SK-N-SH (cell line): ENCODE measurements around the gene CPB1. TPM values are rescaled to one million over a fixed set of nuclear protein-coding genes. Genes with fewer than 3 reads are reported as not detected.

ENCODE experiments used
- CTCF ChIA-PET: fragments of 300-600, 350-600 bp; formaldehyde crosslinking; extraction: SDS; loops from one replicate; lab custom pipeline; 2021; lab: Yijun Ruan, JAX
- POLR2A ChIA-PET: fragments of 350-600 bp; sonication (Branson Sonifier 250); formaldehyde crosslinking; extraction: SDS; loops from one replicate; lab custom pipeline; 2020; ENCODE audit warnings: antibody characterized with exemption, inconsistent platforms; lab: Yijun Ruan, JAX
- DNase-seq: peaks from one replicate; pipeline ENCODE4 v3.0.0; 2012
- H2AFZ ChIP-seq: fragments of 200-600 bp; sonication (generic); 2 replicates; pipeline ENCODE4 v1.8.1; 2016; ENCODE audit warnings: antibody characterized with exemption, mild to moderate bottlenecking, low read depth
- H3F3A ChIP-seq: fragments of 200-600 bp; sonication (generic); replicated peaks from 2 replicates; pipeline ENCODE3; 2016; ENCODE audit warnings: antibody characterized with exemption, mild to moderate bottlenecking; ENCODE audit not compliant: insufficient read depth
- H3K27ac ChIP-seq, 2 experiments: fragments of 200-500 bp in 1 of 2; fragments of 200-600 bp in 1 of 2; sonication (Bioruptor generic) in 1 of 2; sonication (generic), shearing (Covaris generic) in 1 of 2; 2 replicates each; pipeline versions ENCODE4 v1.5.1 to v1.6.1; 2014 to 2016; ENCODE audit warnings: low read depth in 2 of 2, inconsistent platforms in 1 of 2, low read length in 1 of 2, mild to moderate bottlenecking in 1 of 2, mixed read lengths in 1 of 2
- H3K27me3 ChIP-seq: fragments of 200-600 bp; sonication (generic), shearing (Covaris generic); 2 replicates; pipeline ENCODE4 v1.6.1; 2016; ENCODE audit warnings: mixed run types; ENCODE audit not compliant: insufficient read depth
- H3K36me3 ChIP-seq, 2 experiments: fragments of 200-500 bp in 1 of 2; fragments of 200-600 bp in 1 of 2; sonication (Bioruptor generic) in 1 of 2; sonication (generic) in 1 of 2; replicated peaks in 1 of 2; 2 replicates each; pipeline versions ENCODE3 to v1.5.1; 2014 to 2016; ENCODE audit warnings: low read length in 1 of 2, mild to moderate bottlenecking in 1 of 2; ENCODE audit not compliant: insufficient read depth in 2 of 2, control insufficient read depth in 1 of 2
- H3K4me1 ChIP-seq, 2 experiments: fragments of 200-500 bp in 1 of 2; fragments of 200-600 bp in 1 of 2; sonication (Bioruptor generic) in 1 of 2; sonication (generic), shearing (Covaris generic) in 1 of 2; 2 replicates each; pipeline versions ENCODE4 v1.5.1 to v1.6.1; 2014 to 2016; ENCODE audit warnings: low read depth in 1 of 2, low read length in 1 of 2, mixed run types in 1 of 2; ENCODE audit not compliant: insufficient read depth in 2 of 2, control insufficient read depth in 1 of 2
- H3K4me2 ChIP-seq: fragments of 200-600 bp; sonication (generic), shearing (Covaris generic); 2 replicates; pipeline ENCODE4 v1.6.1; 2017; ENCODE audit warnings: mixed run types
- H3K4me3 ChIP-seq, 2 experiments: fragments of 200-500 bp in 1 of 2; fragments of 200-600 bp in 1 of 2; sonication (Bioruptor generic) in 1 of 2; sonication (generic), shearing (Covaris generic) in 1 of 2; 2 replicates each; pipeline versions ENCODE4 v1.5.1 to v1.8.1; 2014 to 2016; ENCODE audit warnings: low read depth in 2 of 2, inconsistent platforms in 1 of 2, low read length in 1 of 2, mild to moderate bottlenecking in 1 of 2, mixed read lengths in 1 of 2, moderate library complexity in 1 of 2
- H3K79me2 ChIP-seq: fragments of 200-600 bp; sonication (generic); 2 replicates; pipeline ENCODE4 v1.8.1; 2017; ENCODE audit warnings: mild to moderate bottlenecking; ENCODE audit not compliant: insufficient read depth
- H3K9ac ChIP-seq: fragments of 200-600 bp; sonication (generic); 2 replicates; pipeline ENCODE4 v1.6.1; 2017; ENCODE audit warnings: mixed run types
- H3K9me2 ChIP-seq: fragments of 200-600 bp; sonication (generic); 2 replicates; pipeline ENCODE4 v1.6.1; 2017; ENCODE audit warnings: mixed run types
- H3K9me3 ChIP-seq: fragments of 200-600 bp; sonication (generic); 2 replicates; pipeline ENCODE4 v1.6.1; 2017; ENCODE audit warnings: mixed run types, mild to moderate bottlenecking, moderate library complexity
- H4K20me1 ChIP-seq: fragments of 200-600 bp; sonication (generic); 2 replicates; pipeline ENCODE4 v1.6.1; 2017; ENCODE audit warnings: mild to moderate bottlenecking, mixed run types; ENCODE audit not compliant: insufficient read depth
- CHD2 ChIP-seq: fragments of 150-350 bp; IDR thresholded peaks from 2 replicates; pipeline ENCODE4 v1.6.1; 2018; ENCODE audit warnings: low read length; ENCODE audit not compliant: partially characterized antibody
- JUND ChIP-seq: IDR thresholded peaks from 2 replicates; pipeline ENCODE4 v1.4.0; 2012
- RAD21 ChIP-seq: IDR thresholded peaks from 2 replicates; pipeline ENCODE4 v1.6.1; 2012; ENCODE audit warnings: mild to moderate bottlenecking, low read length
- RCOR1 ChIP-seq: fragments of 150-350 bp; IDR thresholded peaks from 2 replicates; pipeline ENCODE4 v1.6.1; 2017; ENCODE audit warnings: antibody characterized with exemption, low read length
- RFX5 ChIP-seq: IDR thresholded peaks from 2 replicates; pipeline ENCODE4 v1.6.1; 2012; ENCODE audit warnings: mild to moderate bottlenecking, improper control_type of control experiment, low read length
- TAF1 ChIP-seq: IDR thresholded peaks from 2 replicates; pipeline ENCODE4 v1.6.1; 2012; ENCODE audit warnings: low read depth, mild to moderate bottlenecking, low read length, moderate library complexity, borderline replicate concordance
- WGBS: methylation state at CpG from one replicate; pipeline ENCODE4 v1.1.6; 2017; ENCODE audit warnings: low lambda C conversion rate; 5-methylcytosine and 5-hydroxymethylcytosine counted together
- polyA plus RNA-seq, 3 experiments: library from polyadenylated mRNA; depleted of rRNA; stranded (reverse); fragments of >200 nt; gene quantifications; 2 replicates each; pipeline ENCODE4 v1.2.3, GENCODE V29; 2012
- TF ChIP-seq, protein P1 (sequence below): fragments of 150-350 bp; IDR thresholded peaks from 2 replicates; pipeline ENCODE4 v1.6.1; 2016; ENCODE audit warnings: mild to moderate bottlenecking, low read depth, low read length
- TF ChIP-seq, protein P2 (sequence below): IDR thresholded peaks from 2 replicates; pipeline ENCODE4; 2012
- TF ChIP-seq, protein P3 (sequence below): fragments of 200-600 bp; sonication (generic); IDR thresholded peaks from 2 replicates; pipeline ENCODE4 v1.6.1; 2017; ENCODE audit warnings: antibody characterized with exemption, mild to moderate bottlenecking, moderate library complexity
- TF ChIP-seq, protein P4 (sequence below): IDR thresholded peaks from 2 replicates; pipeline ENCODE4 v1.6.1; 2012; ENCODE audit warnings: mild to moderate bottlenecking, low read depth, low read length, moderate library complexity

CPB1 gene
- polyA plus RNA-seq, 1 of the 3 experiments (the other 2 are of a cell fraction): 0.26 TPM

DNA sequence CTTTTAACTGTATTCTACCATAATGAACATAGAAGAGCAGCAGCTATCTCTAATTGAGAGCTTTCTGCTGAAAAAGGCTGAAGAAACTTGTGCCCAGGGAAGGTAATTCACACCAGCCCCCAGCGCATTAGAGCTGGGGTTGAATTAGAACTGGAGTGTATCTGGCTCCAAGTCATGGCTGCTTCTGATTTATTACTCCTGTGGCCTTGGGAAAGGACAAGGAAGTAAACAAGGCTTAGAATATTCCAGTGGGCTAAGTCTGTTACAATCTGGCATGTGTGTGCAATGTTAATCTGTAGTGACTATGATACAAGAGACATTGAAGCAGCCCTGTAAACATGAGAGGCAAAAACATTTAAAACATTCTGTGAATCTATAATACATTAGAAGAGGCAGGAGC, 55.6 kb downstream of the CPB1 start:
- Histone ChIP-seq H3K36me3 (no peaks in the 10 kb centered on the region), H2AFZ (no peak overlapping the region)
- 100% methylated on average over 1 of the region's 1 CpG for WGBS
- DNase-seq: no peak
- TF ChIP-seq RAD21 (no peak), CHD2 (no peak), JUND (no peak), RFX5 (no peak), RCOR1 (no peak), TAF1 (no peak)
- TF ChIP-seq, protein P1, sequence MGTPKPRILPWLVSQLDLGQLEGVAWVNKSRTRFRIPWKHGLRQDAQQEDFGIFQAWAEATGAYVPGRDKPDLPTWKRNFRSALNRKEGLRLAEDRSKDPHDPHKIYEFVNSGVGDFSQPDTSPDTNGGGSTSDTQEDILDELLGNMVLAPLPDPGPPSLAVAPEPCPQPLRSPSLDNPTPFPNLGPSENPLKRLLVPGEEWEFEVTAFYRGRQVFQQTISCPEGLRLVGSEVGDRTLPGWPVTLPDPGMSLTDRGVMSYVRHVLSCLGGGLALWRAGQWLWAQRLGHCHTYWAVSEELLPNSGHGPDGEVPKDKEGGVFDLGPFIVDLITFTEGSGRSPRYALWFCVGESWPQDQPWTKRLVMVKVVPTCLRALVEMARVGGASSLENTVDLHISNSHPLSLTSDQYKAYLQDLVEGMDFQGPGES: no peak
- TF ChIP-seq, protein P2, sequence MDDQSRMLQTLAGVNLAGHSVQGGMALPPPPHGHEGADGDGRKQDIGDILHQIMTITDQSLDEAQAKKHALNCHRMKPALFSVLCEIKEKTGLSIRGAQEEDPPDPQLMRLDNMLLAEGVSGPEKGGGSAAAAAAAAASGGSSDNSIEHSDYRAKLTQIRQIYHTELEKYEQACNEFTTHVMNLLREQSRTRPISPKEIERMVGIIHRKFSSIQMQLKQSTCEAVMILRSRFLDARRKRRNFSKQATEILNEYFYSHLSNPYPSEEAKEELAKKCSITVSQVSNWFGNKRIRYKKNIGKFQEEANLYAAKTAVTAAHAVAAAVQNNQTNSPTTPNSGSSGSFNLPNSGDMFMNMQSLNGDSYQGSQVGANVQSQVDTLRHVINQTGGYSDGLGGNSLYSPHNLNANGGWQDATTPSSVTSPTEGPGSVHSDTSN: no peak
- TF ChIP-seq, protein P3, sequence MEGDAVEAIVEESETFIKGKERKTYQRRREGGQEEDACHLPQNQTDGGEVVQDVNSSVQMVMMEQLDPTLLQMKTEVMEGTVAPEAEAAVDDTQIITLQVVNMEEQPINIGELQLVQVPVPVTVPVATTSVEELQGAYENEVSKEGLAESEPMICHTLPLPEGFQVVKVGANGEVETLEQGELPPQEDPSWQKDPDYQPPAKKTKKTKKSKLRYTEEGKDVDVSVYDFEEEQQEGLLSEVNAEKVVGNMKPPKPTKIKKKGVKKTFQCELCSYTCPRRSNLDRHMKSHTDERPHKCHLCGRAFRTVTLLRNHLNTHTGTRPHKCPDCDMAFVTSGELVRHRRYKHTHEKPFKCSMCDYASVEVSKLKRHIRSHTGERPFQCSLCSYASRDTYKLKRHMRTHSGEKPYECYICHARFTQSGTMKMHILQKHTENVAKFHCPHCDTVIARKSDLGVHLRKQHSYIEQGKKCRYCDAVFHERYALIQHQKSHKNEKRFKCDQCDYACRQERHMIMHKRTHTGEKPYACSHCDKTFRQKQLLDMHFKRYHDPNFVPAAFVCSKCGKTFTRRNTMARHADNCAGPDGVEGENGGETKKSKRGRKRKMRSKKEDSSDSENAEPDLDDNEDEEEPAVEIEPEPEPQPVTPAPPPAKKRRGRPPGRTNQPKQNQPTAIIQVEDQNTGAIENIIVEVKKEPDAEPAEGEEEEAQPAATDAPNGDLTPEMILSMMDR: no peak
- TF ChIP-seq, protein P4, sequence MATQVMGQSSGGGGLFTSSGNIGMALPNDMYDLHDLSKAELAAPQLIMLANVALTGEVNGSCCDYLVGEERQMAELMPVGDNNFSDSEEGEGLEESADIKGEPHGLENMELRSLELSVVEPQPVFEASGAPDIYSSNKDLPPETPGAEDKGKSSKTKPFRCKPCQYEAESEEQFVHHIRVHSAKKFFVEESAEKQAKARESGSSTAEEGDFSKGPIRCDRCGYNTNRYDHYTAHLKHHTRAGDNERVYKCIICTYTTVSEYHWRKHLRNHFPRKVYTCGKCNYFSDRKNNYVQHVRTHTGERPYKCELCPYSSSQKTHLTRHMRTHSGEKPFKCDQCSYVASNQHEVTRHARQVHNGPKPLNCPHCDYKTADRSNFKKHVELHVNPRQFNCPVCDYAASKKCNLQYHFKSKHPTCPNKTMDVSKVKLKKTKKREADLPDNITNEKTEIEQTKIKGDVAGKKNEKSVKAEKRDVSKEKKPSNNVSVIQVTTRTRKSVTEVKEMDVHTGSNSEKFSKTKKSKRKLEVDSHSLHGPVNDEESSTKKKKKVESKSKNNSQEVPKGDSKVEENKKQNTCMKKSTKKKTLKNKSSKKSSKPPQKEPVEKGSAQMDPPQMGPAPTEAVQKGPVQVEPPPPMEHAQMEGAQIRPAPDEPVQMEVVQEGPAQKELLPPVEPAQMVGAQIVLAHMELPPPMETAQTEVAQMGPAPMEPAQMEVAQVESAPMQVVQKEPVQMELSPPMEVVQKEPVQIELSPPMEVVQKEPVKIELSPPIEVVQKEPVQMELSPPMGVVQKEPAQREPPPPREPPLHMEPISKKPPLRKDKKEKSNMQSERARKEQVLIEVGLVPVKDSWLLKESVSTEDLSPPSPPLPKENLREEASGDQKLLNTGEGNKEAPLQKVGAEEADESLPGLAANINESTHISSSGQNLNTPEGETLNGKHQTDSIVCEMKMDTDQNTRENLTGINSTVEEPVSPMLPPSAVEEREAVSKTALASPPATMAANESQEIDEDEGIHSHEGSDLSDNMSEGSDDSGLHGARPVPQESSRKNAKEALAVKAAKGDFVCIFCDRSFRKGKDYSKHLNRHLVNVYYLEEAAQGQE: no peak
- TF ChIP-seq, all 33 proteins: peak for 0
- CTCF ChIA-PET: interaction anchor here (2.0 kb wide), 1 partner anchor 22 kb away, joined by 8 read pairs; no protein-coding TSS in a partner anchor
- POLR2A ChIA-PET: no interaction called here
- no peak overlapping the region for H3K4me3 ChIP-seq
- H3F3A ChIP-seq: no peaks in the 10 kb centered on the region
- H3K4me1 ChIP-seq: no peaks in the 10 kb centered on the region; a peak in 2 of 4 replicates
- no peaks in the 10 kb centered on the region for H3K79me2 ChIP-seq
- no peaks in the 10 kb centered on the region for H3K9me3 ChIP-seq
- no peaks in the 10 kb centered on the region for H3K9me2 ChIP-seq
- H3K4me2 ChIP-seq: no peak overlapping the region
- H3K27ac ChIP-seq: no peak overlapping the region
- no peak overlapping the region for H3K9ac ChIP-seq
- H3K27me3 ChIP-seq: no peaks in the 10 kb centered on the region
- no peaks in the 10 kb centered on the region for H4K20me1 ChIP-seq
